Ascending aorta (tissue), 2 donors: ENCODE results near the gene KCNAB1. TPM values are rescaled to one million over a fixed set of nuclear protein-coding genes. Genes with fewer than 3 reads are reported as not detected.

Experiments used
- DNase-seq, 2 donors: peaks; one replicate each; pipeline ENCODE4 v3.0.0-alpha.2; 2019; ENCODE audit warnings: low spot score in 2 of 2
- H3K27ac ChIP-seq, 2 donors: fragments of 200-600 bp; sonication (generic); one replicate each; pipeline ENCODE4 v1.5.1; 2016 to 2017; ENCODE audit warnings: mild to moderate bottlenecking in 1 of 2
- H3K27me3 ChIP-seq: fragments of 200-600 bp; sonication (generic); one replicate; pipeline ENCODE4 v1.5.1; 2017
- H3K36me3 ChIP-seq, 2 donors: fragments of 200-600 bp; sonication (generic); one replicate each; pipeline ENCODE4 v1.5.1; 2016
- H3K4me1 ChIP-seq, 2 donors: fragments of 200-600 bp; sonication (generic); one replicate each; pipeline ENCODE4 v1.5.1; 2016 to 2017; ENCODE audit warnings: mild to moderate bottlenecking in 1 of 2
- H3K4me3 ChIP-seq, 2 donors: fragments of 200-600 bp; sonication (generic); one replicate each; pipeline ENCODE4 v1.5.1; 2016 to 2017; ENCODE audit warnings: mild to moderate bottlenecking in 1 of 2
- H3K9me3 ChIP-seq, 2 donors: fragments of 200-600 bp; sonication (generic); one replicate each; pipeline ENCODE4 v1.5.1; 2016
- CTCF ChIP-seq, 3 experiments: fragments of 200-600 bp in 2 of 3; fragments of 450-650 bp in 1 of 3; sonication (generic) in 2 of 3; IDR thresholded peaks; one replicate each; pipeline ENCODE4 v1.5.1; 2016 to 2019; ENCODE audit warnings: antibody characterized with exemption in 3 of 3, mild to moderate bottlenecking in 1 of 3, moderate library complexity in 1 of 3
- intact Hi-C: fragments of 100-400 bp; cut with DNase I; formaldehyde crosslinking; loops from one replicate; pipeline ENCODE4 v1.15.1; 2023
- total RNA-seq: library from RNA; depleted of rRNA; stranded (reverse); fragments of >200 nt; gene quantifications from one replicate; pipeline ENCODE4 v1.1.0, GENCODE V29; 2016

Gene KCNAB1
- total RNA-seq, 1 donor from 2014 or later = 15.1 TPM

DNA sequence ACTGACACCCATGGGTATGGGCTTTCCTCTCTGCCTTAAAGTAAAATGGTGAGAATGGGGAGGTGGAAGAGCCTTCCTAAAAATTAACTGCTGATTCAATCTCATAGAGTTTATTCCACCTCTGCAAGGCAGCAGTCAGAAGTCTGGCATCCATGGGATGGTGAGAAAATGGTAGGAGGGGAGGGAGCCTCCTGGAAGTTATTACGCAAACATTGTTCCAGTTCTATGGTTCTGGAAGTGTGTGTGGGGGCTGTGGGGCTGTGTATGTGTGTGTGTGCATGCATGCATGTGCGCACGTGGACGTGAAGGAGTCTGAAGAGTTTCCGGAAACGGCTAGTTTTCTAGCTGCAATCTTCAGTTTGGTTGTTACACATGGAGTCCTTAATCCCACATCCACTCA lies 177.6 kb downstream of the KCNAB1 start:
- Histone ChIP-seq H3K27me3 (no peaks in the 10 kb centered on the region), H3K9me3 (no peaks in the 10 kb centered on the region), H3K4me1 (peaks cover 3 to 23% of the 10 kb centered on the region in 2 donors), H3K4me3 (no peak overlapping the region), H3K36me3 (no peaks in the 10 kb centered on the region), H3K27ac (no peak overlapping the region)
- no peak for DNase-seq
- intact Hi-C loops = no loop called here
- TF ChIP-seq CTCF (IDR thresholded peaks at IDR 0.05) = no peak

DNA sequence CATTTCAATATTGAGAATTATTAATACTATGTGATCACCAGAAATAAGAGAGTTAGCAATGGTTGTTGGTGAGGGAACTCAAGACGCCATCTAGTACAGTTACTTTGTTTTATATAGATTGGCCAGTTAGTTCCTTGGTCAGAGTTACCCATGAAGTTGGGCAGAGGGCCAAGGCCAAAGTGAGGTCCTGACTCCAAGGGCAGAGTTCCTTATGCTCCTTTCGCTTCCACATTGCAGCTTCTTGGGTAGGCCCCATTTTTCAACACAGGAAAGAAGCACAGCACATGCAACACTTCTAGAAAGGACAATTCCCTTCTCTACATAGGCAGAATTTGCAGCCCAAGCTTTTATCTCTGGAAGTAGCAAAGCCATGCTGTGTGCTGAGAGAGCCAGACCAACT lies 178.6 kb downstream of the KCNAB1 start:
- no peaks in the 10 kb centered on the region for H3K36me3 ChIP-seq
- peaks cover 3 to 32% of the 10 kb centered on the region in 2 donors for H3K4me1 ChIP-seq
- H3K27me3 ChIP-seq = no peaks in the 10 kb centered on the region
- no peak overlapping the region for H3K4me3 ChIP-seq
- no peaks in the 10 kb centered on the region for H3K9me3 ChIP-seq
- peak in 1 of 2 donors; percentile 22 for DNase-seq
- TF ChIP-seq CTCF (IDR thresholded peaks at IDR 0.05) = no peak
- intact Hi-C loops = no loop called here
- H3K27ac ChIP-seq = peak overlapping the region in 1 of 2 donors; percentile 32

DNA sequence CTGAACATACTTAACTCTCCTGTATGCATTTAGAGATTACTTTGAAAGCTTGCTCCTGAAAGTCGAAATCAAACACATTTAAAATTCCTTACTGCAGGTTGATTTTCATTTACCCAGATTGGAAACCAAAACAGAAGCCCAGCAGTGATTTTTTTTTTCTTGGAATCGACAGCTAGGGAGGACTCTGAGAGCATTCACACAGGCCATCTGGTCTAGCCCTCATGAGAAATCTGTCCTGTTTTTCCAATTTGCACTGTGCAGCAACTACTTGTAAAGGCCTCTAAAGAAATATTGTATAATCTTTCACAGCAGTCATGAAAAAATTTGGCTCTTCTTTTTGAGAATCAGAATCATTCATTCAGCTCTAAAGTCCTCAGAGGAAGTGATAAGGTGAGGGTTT lies 179.2 kb downstream of the KCNAB1 start:
- Histone ChIP-seq H3K9me3 (no peaks in the 10 kb centered on the region), H3K27me3 (no peaks in the 10 kb centered on the region), H3K36me3 (no peaks in the 10 kb centered on the region), H3K27ac (peak overlapping the region in 1 of 2 donors; percentile 32), H3K4me3 (no peak overlapping the region), H3K4me1 (peaks cover 3 to 37% of the 10 kb centered on the region in 2 donors)
- intact Hi-C loops = no loop called here
- DNase-seq = no peak
- no peak for TF ChIP-seq CTCF (IDR thresholded peaks at IDR 0.05)

GRCh38 chr3:156300371-156300770 lies 180.0 kb downstream of the KCNAB1 start:
- H3K36me3 ChIP-seq = no peaks in the 10 kb centered on the region
- H3K4me3 ChIP-seq = no peak overlapping the region
- peak overlapping the region in 1 of 2 donors; percentile 31 for H3K27ac ChIP-seq
- intact Hi-C loops = loop anchor here (5.0 to 10.0 kb wide), 3 partner anchors 148 to 784 kb away; no protein-coding TSS in a partner anchor
- no peaks in the 10 kb centered on the region for H3K9me3 ChIP-seq
- no peak for DNase-seq
- no peaks in the 10 kb centered on the region for H3K27me3 ChIP-seq
- H3K4me1 ChIP-seq = peaks cover 3 to 43% of the 10 kb centered on the region in 2 donors
- no peak for TF ChIP-seq CTCF (IDR thresholded peaks at IDR 0.05)

- no peak for DNase-seq
- Histone ChIP-seq H3K4me1 (peaks cover 3 to 43% of the 10 kb centered on the region in 2 donors), H3K27ac (peak overlapping the region; percentile 17 to 31), H3K9me3 (no peaks in the 10 kb centered on the region), H3K27me3 (no peaks in the 10 kb centered on the region), H3K4me3 (peak overlapping the region in 1 of 2 donors; percentile 39), H3K36me3 (no peaks in the 10 kb centered on the region)
- no peak for TF ChIP-seq CTCF (IDR thresholded peaks at IDR 0.05)
- intact Hi-C loops = loop anchor here (5.0 to 10.0 kb wide), 3 partner anchors 149 to 784 kb away; no protein-coding TSS in a partner anchor
Measured at GRCh38 chr3:156300929-156301840, 180.8 kb downstream of the KCNAB1 start.
